ENCODE results near the gene CDK2AP2. TPM values are rescaled to one million over a fixed set of nuclear protein-coding genes. Genes with fewer than 3 reads are reported as not detected.

CDK2AP2 gene
- total RNA-seq, 3 donors from 2014 or later: 32.1 to 35.4 (median 32.8) TPM

DNA sequence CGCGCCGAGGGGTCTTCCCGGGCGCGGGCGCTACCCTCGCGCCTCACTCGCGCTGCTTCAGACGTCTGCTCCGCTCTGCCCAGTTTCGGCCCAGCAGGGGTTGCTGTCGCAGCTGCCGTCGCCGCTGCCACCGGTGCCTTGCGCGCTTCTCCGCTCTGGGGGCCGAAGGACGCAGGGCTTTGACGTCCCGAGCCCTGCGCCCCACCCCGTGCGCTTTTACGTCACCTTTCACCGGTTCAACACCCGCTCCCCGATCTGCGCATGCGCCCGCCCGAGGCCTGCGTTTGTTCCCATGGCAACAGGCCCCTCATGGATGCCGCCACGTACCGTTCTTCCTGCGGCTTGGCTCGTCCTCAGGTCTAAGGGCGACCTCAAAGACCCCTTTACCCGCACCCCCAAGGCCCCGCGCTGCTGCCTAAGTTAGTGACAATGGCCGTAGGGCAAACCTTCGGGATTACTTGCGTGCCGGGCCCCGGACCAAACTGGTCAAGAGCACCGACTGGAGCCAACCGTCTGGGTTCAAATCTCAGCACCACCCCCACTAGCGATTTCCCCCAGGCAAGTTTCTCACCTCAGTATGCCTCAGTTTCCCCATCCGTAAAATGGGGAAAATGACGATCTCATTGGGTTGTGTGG, 642 bp upstream of the CDK2AP2 start:
- Histone ChIP-seq H3K27me3 (no peaks in the 10 kb centered on the region), H3K4me3 (peak overlapping the region; percentile 55 to 82 (median 77)), H3K9me3 (no peaks in the 10 kb centered on the region), H3K36me3 (no peaks in the 10 kb centered on the region), H3K4me1 (peaks cover 16 to 23% of the 10 kb centered on the region in 2 donors), H3K27ac (peak overlapping the region; percentile 98)
- intact Hi-C loops (cut with DNase I; ENCODE audit: low total_unique reads): loop anchor here (10.0 kb wide), 1 partner anchor 114 kb away; the partner anchor contains the start of gene RAD9A
- DNase-seq (ENCODE audit: low spot score in 2 of 2): peak; percentile 96 to 97
- TF ChIP-seq, protein P1, sequence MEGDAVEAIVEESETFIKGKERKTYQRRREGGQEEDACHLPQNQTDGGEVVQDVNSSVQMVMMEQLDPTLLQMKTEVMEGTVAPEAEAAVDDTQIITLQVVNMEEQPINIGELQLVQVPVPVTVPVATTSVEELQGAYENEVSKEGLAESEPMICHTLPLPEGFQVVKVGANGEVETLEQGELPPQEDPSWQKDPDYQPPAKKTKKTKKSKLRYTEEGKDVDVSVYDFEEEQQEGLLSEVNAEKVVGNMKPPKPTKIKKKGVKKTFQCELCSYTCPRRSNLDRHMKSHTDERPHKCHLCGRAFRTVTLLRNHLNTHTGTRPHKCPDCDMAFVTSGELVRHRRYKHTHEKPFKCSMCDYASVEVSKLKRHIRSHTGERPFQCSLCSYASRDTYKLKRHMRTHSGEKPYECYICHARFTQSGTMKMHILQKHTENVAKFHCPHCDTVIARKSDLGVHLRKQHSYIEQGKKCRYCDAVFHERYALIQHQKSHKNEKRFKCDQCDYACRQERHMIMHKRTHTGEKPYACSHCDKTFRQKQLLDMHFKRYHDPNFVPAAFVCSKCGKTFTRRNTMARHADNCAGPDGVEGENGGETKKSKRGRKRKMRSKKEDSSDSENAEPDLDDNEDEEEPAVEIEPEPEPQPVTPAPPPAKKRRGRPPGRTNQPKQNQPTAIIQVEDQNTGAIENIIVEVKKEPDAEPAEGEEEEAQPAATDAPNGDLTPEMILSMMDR (IDR thresholded peaks at IDR 0.05): no peak
- TF ChIP-seq POLR2A (IDR thresholded peaks at IDR 0.05) (peak; percentile 25), POLR2AphosphoS5 (IDR thresholded peaks at IDR 0.05) (peak; percentile 51 to 72 (median 64))

DNA sequence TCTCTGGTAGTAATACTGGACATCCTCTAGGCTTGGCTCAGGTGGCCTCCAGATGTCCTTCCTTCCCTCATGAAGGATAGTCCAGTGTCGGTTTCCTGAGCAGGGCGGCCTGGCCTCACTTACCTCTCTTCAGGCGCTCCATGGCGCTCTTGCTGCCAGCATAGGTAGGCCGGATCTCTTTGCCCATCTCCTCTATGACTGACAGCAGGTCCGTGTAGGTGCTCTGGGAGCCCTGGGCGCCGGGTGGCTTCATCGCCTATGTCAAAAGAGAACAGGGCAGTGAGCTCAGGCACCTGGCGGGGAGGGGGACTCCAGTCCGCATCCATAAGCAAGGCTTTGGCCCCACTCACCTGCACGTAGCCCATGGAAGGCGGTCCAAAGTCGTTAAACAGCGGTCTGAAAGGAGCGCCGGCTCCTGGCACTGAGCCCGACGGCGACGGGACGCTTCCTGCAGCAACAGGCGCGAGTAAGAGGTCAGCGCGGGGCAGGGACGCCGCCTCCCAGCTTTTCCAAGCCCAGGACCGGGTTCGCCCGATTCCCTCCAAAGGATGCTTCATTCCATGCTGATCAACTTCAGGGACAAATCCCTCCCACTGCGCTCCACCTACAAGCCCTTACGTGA, 609 bp downstream of the CDK2AP2 start:
- intact Hi-C loops (cut with DNase I; ENCODE audit: low total_unique reads): loop anchor here (10.0 kb wide), 1 partner anchor 113 kb away; the partner anchor contains the start of gene RAD9A
- Histone ChIP-seq H3K4me1 (peaks cover 17 to 27% of the 10 kb centered on the region in 2 donors), H3K36me3 (no peaks in the 10 kb centered on the region), H3K9me3 (no peaks in the 10 kb centered on the region), H3K27me3 (no peaks in the 10 kb centered on the region), H3K4me3 (peak overlapping the region; percentile 55 to 82 (median 77)), H3K27ac (peak overlapping the region; percentile 98)
- peak in 1 of 2 donors; percentile 69 for DNase-seq (ENCODE audit: low spot score in 2 of 2)
- TF ChIP-seq POLR2AphosphoS5 (IDR thresholded peaks at IDR 0.05): no peak
- no peak for TF ChIP-seq POLR2A (IDR thresholded peaks at IDR 0.05)
- TF ChIP-seq, protein P1 (IDR thresholded peaks at IDR 0.05): no peak

DNA sequence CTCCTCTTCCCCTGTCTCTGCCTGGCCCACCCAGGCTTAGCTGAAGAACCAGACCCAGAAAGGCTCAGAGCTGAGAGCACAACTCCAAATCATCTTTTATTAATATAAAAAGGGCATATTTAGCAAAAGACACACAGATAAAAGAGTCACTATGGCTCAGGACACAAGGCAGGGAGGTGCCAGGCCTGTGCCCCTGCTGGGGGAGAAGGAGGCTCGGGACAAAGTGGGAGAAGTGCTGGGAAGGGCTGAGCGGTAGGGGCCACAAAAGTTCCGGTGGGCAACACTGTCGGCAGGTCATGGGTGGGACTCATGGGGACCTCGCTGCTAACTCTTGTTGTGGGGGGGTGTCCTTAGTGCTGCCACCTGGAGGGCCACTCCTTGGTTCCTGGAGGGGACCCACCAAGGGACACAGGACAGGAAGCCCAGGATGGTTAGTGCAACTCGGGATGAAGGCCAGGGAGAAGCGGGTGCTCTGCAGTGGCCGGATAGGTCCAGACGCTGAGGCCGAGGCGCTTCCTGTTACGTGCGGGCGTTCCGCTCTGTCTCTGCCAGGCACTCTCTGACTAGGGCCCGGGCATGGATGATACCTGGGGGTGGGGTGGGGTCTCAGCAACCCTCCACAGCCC, 1.4 kb downstream of the CDK2AP2 start:
- no peak for TF ChIP-seq POLR2A (IDR thresholded peaks at IDR 0.05)
- TF ChIP-seq, protein P1 (IDR thresholded peaks at IDR 0.05): peak in 1 of 3 donors; percentile 24
- intact Hi-C loops (cut with DNase I; ENCODE audit: low total_unique reads): loop anchor here (10.0 kb wide), 1 partner anchor 112 kb away; the partner anchor contains the start of gene RAD9A
- Histone ChIP-seq H3K9me3 (no peaks in the 10 kb centered on the region), H3K4me3 (peak overlapping the region in 2 of 3 donors; percentile 70 to 77), H3K27ac (peak overlapping the region; percentile 98), H3K4me1 (peaks cover 17 to 27% of the 10 kb centered on the region in 2 donors), H3K36me3 (no peaks in the 10 kb centered on the region), H3K27me3 (no peaks in the 10 kb centered on the region)
- no peak for DNase-seq (ENCODE audit: low spot score in 2 of 2)

DNA sequence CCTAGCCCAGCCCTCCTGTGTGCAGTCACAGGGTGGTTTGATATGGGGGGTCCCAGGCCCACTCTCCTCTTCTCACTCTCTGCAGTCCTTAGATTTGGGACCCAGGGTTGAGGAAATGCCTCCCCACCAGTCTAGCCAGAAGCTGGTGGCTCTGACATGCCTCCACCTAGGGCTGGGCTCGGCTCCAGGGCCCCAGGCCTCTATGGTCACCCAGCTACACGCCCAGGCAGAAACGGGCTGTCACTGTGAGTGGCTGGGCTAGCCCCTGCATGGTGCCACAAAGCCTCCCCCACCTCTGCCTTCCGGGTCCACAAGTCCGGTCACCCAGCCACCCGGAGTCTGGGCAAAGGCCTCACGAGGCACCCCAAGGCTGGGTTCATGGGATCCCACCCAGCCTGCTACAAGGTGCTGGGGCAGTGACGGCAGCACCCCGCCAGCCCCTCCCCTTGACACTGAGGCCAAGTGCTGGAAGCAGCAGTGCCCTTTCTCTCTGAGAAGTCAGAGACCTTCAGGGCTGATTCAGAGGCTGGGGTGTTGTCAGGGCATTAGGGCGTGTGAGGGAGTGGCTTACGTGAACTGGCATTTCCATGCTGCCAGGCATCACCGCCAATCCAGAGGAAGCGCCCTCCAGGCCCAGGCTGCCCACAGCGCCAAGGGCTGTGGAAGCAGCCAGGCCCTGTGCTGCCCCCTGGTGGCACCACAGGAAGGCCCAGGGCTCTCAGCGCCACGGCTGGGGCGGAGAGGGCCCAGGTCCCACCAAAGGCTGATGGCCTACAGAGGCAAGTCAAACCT, 2.2 kb downstream of the CDK2AP2 start:
- peak in 2 of 3 donors; percentile 44 to 65 for TF ChIP-seq POLR2AphosphoS5 (IDR thresholded peaks at IDR 0.05)
- TF ChIP-seq, protein P1 (IDR thresholded peaks at IDR 0.05): peak; percentile 78 to 97 (median 92)
- TF ChIP-seq POLR2A (IDR thresholded peaks at IDR 0.05): no peak
- Histone ChIP-seq H3K9me3 (no peaks in the 10 kb centered on the region), H3K4me3 (peak overlapping the region; percentile 59 to 70 (median 70)), H3K4me1 (peaks cover 17 to 27% of the 10 kb centered on the region in 2 donors), H3K27ac (peak overlapping the region; percentile 98), H3K36me3 (no peaks in the 10 kb centered on the region), H3K27me3 (no peaks in the 10 kb centered on the region)
- intact Hi-C loops (cut with DNase I; ENCODE audit: low total_unique reads): loop anchor here (10.0 kb wide), 1 partner anchor 111 kb away; the partner anchor contains the start of gene RAD9A
- peak; percentile 85 for DNase-seq (ENCODE audit: low spot score in 2 of 2)

Data from breast epithelium (tissue), 4 donors.